ENCODE measurements around the gene EIPR1. TPM values are rescaled to one million over a fixed set of nuclear protein-coding genes. Genes with fewer than 3 reads are reported as not detected.

Gene EIPR1
- total RNA-seq, 1 donor from 2014 or later, result 32.0 TPM

DNA sequence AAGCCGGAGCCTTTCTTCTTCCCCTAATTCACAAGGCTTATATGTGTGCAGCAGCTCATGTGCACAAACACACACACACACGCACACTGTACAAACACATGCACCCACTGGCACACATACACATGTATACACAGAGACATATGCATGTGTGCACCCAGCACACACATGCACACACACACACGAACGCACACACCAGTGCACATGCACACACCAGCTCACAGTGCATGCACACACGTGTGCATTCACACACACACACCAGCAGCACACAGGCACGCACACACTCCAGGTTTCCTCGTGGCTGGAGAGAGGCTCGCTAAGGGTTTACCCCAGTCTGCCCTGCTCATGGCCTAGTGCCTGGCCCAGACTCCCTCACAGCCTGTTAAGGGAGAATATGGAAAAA, 234.0 kb downstream of the EIPR1 start:
- no peaks in the 10 kb centered on the region for H3K27me3 Mint-ChIP-seq
- H3K27ac Mint-ChIP-seq, result no peak overlapping the region
- TF ChIP-seq, protein P1, sequence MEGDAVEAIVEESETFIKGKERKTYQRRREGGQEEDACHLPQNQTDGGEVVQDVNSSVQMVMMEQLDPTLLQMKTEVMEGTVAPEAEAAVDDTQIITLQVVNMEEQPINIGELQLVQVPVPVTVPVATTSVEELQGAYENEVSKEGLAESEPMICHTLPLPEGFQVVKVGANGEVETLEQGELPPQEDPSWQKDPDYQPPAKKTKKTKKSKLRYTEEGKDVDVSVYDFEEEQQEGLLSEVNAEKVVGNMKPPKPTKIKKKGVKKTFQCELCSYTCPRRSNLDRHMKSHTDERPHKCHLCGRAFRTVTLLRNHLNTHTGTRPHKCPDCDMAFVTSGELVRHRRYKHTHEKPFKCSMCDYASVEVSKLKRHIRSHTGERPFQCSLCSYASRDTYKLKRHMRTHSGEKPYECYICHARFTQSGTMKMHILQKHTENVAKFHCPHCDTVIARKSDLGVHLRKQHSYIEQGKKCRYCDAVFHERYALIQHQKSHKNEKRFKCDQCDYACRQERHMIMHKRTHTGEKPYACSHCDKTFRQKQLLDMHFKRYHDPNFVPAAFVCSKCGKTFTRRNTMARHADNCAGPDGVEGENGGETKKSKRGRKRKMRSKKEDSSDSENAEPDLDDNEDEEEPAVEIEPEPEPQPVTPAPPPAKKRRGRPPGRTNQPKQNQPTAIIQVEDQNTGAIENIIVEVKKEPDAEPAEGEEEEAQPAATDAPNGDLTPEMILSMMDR (IDR thresholded peaks at IDR 0.05; ENCODE audit: unreplicated experiment), result no peak
- H3K4me1 Mint-ChIP-seq (ENCODE audit: low read depth), result peaks cover 19% of the 10 kb centered on the region
- no peak overlapping the region for H3K4me3 Mint-ChIP-seq (ENCODE audit: low read depth)
- H3K9me3 Mint-ChIP-seq (ENCODE audit: low read depth), result no peaks in the 10 kb centered on the region
- peaks cover 2% of the 10 kb centered on the region for H3K36me3 Mint-ChIP-seq (ENCODE audit: insufficient read depth)
- no peak for DNase-seq (ENCODE audit: low spot score, unreplicated experiment)

DNA sequence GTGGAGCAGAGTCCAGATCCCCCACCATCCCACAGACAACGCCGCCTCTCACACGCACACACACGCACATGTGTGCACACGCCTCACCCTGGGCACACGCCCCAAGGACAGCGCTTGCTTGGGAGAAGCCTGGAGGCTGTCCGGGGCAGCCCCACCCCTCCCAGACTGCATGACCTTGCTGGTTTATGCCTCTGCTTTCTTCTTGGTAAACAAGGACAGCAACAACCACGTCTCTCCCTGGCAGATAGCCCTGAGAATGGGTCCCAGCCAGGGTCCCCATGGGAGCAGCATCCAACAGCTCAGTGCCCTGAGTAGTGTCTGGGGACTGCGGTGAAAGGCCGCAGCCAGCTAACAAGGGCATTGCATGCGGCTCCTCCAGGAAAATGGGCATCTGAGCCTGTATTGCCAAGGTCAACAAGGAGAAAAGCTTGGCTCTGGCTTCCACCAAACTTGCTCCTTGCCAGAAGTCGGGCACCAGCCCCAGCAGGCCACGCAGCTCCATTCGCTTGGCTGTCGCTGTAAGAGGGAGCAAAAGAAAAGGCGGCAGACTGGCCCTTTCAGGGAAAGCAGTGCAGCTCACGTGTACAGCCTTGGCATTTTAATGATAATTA, 234.6 kb downstream of the EIPR1 start:
- no peak for DNase-seq (ENCODE audit: low spot score, unreplicated experiment)

DNA sequence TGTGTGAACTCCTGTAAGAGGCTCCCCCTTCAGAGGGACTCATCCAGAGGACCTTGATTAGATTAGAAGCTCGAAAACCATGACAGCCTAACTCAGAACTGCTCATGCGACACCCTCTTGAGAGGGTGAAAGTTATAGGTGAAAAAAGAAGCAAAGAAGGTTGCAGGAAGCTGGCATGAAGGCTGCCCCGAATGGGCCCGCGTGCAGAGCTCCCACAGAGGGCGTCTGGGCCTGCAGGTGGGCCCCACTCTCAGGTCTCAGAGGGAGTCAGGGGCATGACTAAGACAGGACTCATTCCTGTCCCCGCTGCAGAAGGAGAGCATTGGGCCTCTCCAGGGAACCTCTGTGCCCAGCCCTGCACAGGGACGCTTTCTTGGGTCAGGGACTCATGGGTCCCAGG, 235.4 kb downstream of the EIPR1 start:
- Mint-ChIP-seq H3K4me1 (ENCODE audit: low read depth) (peaks cover 19% of the 10 kb centered on the region), H3K36me3 (ENCODE audit: insufficient read depth) (no peaks in the 10 kb centered on the region), H3K27me3 (no peaks in the 10 kb centered on the region), H3K4me3 (ENCODE audit: low read depth) (no peak overlapping the region), H3K27ac (no peak overlapping the region), H3K9me3 (ENCODE audit: low read depth) (no peaks in the 10 kb centered on the region)
- TF ChIP-seq, protein P1 (IDR thresholded peaks at IDR 0.05; ENCODE audit: unreplicated experiment), result no peak
- DNase-seq (ENCODE audit: low spot score, unreplicated experiment), result no peak

More for the DNA sequence above, 234.6 kb downstream of the EIPR1 start:
- Mint-ChIP-seq H3K27me3 (no peaks in the 10 kb centered on the region), H3K9me3 (ENCODE audit: low read depth) (no peaks in the 10 kb centered on the region), H3K4me3 (ENCODE audit: low read depth) (no peak overlapping the region), H3K27ac (no peak overlapping the region), H3K4me1 (ENCODE audit: low read depth) (peaks cover 19% of the 10 kb centered on the region), H3K36me3 (ENCODE audit: insufficient read depth) (no peaks in the 10 kb centered on the region)
- TF ChIP-seq, protein P1 (IDR thresholded peaks at IDR 0.05; ENCODE audit: unreplicated experiment), result no peak

DNA sequence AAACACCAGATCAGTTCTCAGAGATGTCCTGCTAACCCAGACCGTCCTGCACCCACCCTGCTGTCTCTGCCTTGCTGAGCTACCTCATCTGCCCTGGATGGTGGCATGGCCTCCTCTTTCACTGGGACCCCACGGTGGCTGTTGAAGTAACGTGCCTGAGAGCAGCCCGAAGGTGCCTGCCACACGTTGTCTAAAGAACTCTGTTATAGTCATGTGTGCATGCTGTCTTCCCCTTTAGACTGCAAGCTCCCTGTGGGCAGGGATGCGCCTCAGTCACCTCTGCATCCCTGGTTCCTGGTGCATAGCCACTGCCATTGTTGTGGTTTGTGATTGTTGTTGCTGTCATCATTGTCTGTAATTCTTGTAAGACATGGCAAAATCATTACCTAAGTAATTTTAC, 235.9 kb downstream of the EIPR1 start:
- Mint-ChIP-seq H3K9me3 (ENCODE audit: low read depth) (no peaks in the 10 kb centered on the region), H3K27ac (no peak overlapping the region), H3K36me3 (ENCODE audit: insufficient read depth) (no peaks in the 10 kb centered on the region), H3K4me1 (ENCODE audit: low read depth) (peaks cover 16% of the 10 kb centered on the region), H3K27me3 (no peaks in the 10 kb centered on the region), H3K4me3 (ENCODE audit: low read depth) (no peak overlapping the region)
- no peak for DNase-seq (ENCODE audit: low spot score, unreplicated experiment)
- TF ChIP-seq, protein P1 (IDR thresholded peaks at IDR 0.05; ENCODE audit: unreplicated experiment), result no peak

DNA sequence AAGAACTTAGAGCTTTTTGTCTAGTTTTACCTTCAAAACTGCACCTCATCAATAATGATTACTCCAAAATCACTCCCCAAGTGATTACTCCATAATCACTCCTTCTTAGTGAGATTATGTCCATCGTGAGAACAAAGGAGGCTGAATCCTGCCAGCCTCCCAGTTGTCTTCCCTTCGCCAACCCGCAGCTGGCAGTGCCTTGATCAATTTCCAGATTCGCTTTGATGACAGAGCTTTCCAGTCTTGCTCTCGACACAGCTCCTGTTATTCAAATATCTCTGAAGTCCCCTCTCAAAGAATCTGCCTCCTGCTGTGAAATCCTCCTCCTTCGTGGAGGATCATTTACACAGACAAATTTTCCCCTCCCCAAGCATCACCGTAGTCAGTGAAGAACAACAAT, 237.7 kb downstream of the EIPR1 start:
- H3K4me1 Mint-ChIP-seq (ENCODE audit: low read depth), result peaks cover 11% of the 10 kb centered on the region
- TF ChIP-seq, protein P1 (IDR thresholded peaks at IDR 0.05; ENCODE audit: unreplicated experiment), result no peak
- H3K4me3 Mint-ChIP-seq (ENCODE audit: low read depth), result no peak overlapping the region
- peaks cover 6% of the 10 kb centered on the region for H3K36me3 Mint-ChIP-seq (ENCODE audit: insufficient read depth)
- peaks cover 5% of the 10 kb centered on the region for H3K9me3 Mint-ChIP-seq (ENCODE audit: low read depth)
- H3K27ac Mint-ChIP-seq, result no peak overlapping the region
- no peak for DNase-seq (ENCODE audit: low spot score, unreplicated experiment)
- H3K27me3 Mint-ChIP-seq, result no peaks in the 10 kb centered on the region

Other genes with a start within 250 kb of the EIPR1 start
- 112 and 121 TPM in 2 replicates for gene TRAPPC12, start 1.9 kb upstream of the EIPR1 start, total RNA-seq
- gene ADI1, start 141.7 kb upstream of the EIPR1 start, total RNA-seq, result 41.8 and 46.6 TPM in 2 replicates
- gene RNASEH1, start 180.5 kb upstream of the EIPR1 start, total RNA-seq, result 18.5 and 21.8 TPM in 2 replicates
- 1,422 and 1,517 TPM in 2 replicates for gene RPS7, start 197.4 kb upstream of the EIPR1 start, total RNA-seq
- not detected in 2 replicates for gene COLEC11, start 217.3 kb upstream of the EIPR1 start, total RNA-seq